HUES48 (cell line): ENCODE data around the gene PDE4D.

Source experiments
- H3K27ac ChIP-seq: one replicate; pipeline ENCODE4 v1.7.0; 2013; ENCODE audit warnings: low read depth, low read length, inconsistent platforms
- H3K27me3 ChIP-seq: 2 replicates; pipeline ENCODE4 v1.6.1; 2013; ENCODE audit warnings: mild to moderate bottlenecking, low read length; ENCODE audit not compliant: control insufficient read depth, insufficient read depth
- H3K36me3 ChIP-seq: 2 replicates; pipeline ENCODE4 v1.6.1; 2013; ENCODE audit warnings: low read length; ENCODE audit not compliant: control insufficient read depth, insufficient read depth
- H3K4me1 ChIP-seq: 2 replicates; pipeline ENCODE4 v1.6.1; 2013; ENCODE audit warnings: mild to moderate bottlenecking, low read length; ENCODE audit not compliant: control insufficient read depth, insufficient read depth
- H3K4me3 ChIP-seq: 2 replicates; pipeline ENCODE4 v1.5.1; 2013; ENCODE audit warnings: mild to moderate bottlenecking, low read depth, low read length
- H3K9ac ChIP-seq: 2 replicates; pipeline ENCODE4 v1.6.1; 2013; ENCODE audit warnings: mild to moderate bottlenecking, low read depth, low read length, moderate library complexity
- H3K9me3 ChIP-seq: 2 replicates; pipeline ENCODE4 v1.6.1; 2013; ENCODE audit warnings: low read length; ENCODE audit not compliant: control insufficient read depth, insufficient read depth

Gene PDE4D

DNA sequence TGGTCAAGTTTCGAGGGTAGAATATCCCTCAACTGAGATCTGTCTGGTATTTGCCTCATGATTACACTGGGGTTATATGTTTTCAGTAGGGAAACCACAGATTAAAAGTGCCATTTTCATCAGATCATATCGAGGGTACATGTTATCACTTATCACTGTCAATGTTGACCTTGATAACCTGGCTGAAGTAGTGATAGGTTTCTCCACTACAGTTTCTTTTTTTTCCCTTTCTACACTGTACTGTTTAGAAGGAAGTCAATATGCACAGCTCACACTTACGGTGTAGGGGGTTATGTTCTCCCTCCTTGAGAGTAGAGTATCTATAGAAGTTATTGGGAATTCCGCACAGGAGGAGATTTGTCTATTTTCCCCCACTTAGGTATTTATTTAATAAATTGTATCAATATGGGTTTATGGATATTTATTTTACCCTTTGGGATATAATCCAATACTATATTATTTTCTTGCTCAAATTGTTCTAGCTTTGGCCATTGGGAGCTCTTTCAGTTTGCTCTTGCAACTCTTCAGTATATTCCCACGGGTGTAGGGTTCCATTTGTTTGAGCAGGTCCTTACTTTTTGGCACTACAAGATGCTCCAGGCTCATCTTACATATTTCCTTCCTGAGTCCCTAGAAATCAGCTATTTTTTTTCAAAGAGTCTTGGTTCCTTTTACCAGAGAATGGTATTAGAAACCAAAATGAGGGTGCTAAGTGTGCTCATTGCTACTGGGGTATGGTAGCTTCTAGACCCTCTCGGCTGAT lies 866.2 kb downstream of the PDE4D start:
- Histone ChIP-seq H3K4me3 (no peak overlapping the region), H3K27ac (no peak overlapping the region), H3K9me3 (no peaks in the 10 kb centered on the region), H3K9ac (no peak overlapping the region), H3K36me3 (no peaks in the 10 kb centered on the region), H3K27me3 (no peaks in the 10 kb centered on the region), H3K4me1 (no peaks in the 10 kb centered on the region)

DNA sequence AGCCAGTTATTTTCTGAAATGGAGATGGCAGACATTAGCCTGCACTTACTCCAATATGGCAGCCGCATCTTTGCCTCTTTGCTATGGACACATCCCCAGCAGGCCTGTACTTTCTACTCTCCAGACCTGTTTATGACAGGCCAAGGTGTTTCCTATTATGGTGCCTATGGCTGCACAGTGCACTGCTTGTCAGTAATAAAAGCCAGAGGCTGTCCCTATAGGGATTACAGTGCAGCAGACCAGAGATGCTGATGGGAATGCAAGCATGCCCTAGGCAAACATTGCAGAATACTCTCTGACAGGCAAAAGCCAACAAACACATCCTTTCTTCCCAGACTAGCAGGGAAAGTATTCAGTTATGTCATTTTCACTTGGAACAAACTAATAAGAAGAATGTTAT lies 867.8 kb downstream of the PDE4D start:
- no peak overlapping the region for H3K9ac ChIP-seq
- no peak overlapping the region for H3K4me3 ChIP-seq
- no peaks in the 10 kb centered on the region for H3K36me3 ChIP-seq
- no peak overlapping the region for H3K27ac ChIP-seq
- no peaks in the 10 kb centered on the region for H3K27me3 ChIP-seq
- H3K4me1 ChIP-seq: peaks cover 8% of the 10 kb centered on the region
- no peaks in the 10 kb centered on the region for H3K9me3 ChIP-seq

- no peaks in the 10 kb centered on the region for H3K36me3 ChIP-seq
- no peaks in the 10 kb centered on the region for H3K27me3 ChIP-seq
- no peak overlapping the region for H3K27ac ChIP-seq
- no peaks in the 10 kb centered on the region for H3K9me3 ChIP-seq
- no peak overlapping the region for H3K4me3 ChIP-seq
- no peak overlapping the region for H3K9ac ChIP-seq
- peaks cover 9% of the 10 kb centered on the region for H3K4me1 ChIP-seq
Observed at GRCh38 chr5:59021837-59022514, 871.5 kb downstream of the PDE4D start.

DNA sequence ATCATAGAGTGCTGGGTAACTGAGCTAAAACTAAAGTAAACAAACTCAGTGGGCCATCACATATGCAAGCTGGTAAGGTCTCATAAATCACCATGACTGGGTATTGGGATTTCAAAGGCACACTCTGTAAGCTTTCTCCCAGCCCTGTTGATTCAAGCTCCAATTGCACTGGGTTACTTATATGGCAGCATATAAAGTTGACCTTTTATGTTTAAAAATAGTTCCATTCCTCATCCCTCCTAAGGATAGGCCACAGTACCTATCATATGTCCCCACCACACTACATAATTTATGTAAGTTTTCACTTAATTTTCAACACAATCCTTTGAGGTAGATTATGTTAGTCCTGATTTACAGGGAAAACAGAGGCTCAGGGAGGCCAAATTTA lies 872.2 kb downstream of the PDE4D start:
- H3K27me3 ChIP-seq: no peaks in the 10 kb centered on the region
- H3K9ac ChIP-seq: no peak overlapping the region
- no peaks in the 10 kb centered on the region for H3K9me3 ChIP-seq
- no peak overlapping the region for H3K4me3 ChIP-seq
- peaks cover 9% of the 10 kb centered on the region for H3K4me1 ChIP-seq
- H3K27ac ChIP-seq: peak overlapping the region; percentile 85
- H3K36me3 ChIP-seq: no peaks in the 10 kb centered on the region

DNA sequence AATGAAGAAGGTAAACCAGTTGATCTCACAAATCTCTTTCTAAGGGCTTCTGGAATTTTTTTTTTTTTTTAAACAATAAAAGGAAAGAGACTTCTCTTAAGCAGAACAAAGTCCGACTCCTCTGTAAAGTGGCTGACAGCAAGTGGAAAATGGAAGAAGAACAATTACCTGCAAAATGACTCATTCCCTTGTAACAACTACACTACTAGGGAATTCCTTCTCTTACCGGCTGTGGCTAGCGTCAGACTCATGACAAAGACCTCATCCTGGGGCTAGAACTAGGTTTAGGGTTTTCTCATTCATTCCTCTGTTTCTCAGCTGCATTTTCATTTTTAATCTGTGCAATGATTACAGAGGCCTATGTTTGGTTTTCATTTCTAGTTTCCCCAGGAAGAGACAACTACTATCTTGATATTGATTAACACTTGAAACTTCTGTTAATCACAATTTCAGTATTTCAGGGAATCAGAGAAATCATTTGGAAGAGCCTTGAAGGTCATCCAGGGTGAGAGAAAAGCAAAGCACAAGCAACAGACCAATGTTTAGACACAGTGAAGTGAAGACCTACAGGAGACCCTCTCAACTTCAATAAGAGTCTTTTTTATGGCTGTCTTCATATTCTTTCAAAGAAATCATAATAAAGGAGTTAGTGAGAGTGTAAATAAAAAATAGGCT lies 872.8 kb downstream of the PDE4D start:
- Histone ChIP-seq H3K27ac (peak overlapping the region; percentile 85), H3K4me1 (peaks cover 9% of the 10 kb centered on the region), H3K9ac (no peak overlapping the region), H3K4me3 (no peak overlapping the region), H3K36me3 (no peaks in the 10 kb centered on the region), H3K27me3 (no peaks in the 10 kb centered on the region), H3K9me3 (no peaks in the 10 kb centered on the region)

GRCh38 chr5:59019078-59019477 lies 874.4 kb downstream of the PDE4D start:
- Histone ChIP-seq H3K4me1 (peaks cover 9% of the 10 kb centered on the region), H3K36me3 (no peaks in the 10 kb centered on the region), H3K9me3 (no peaks in the 10 kb centered on the region), H3K9ac (no peak overlapping the region), H3K27me3 (no peaks in the 10 kb centered on the region), H3K4me3 (no peak overlapping the region), H3K27ac (no peak overlapping the region)

GRCh38 chr5:59016925-59017324 lies 876.6 kb downstream of the PDE4D start:
- peaks cover 9% of the 10 kb centered on the region for H3K4me1 ChIP-seq
- no peaks in the 10 kb centered on the region for H3K36me3 ChIP-seq
- no peaks in the 10 kb centered on the region for H3K27me3 ChIP-seq
- no peak overlapping the region for H3K27ac ChIP-seq
- H3K4me3 ChIP-seq: no peak overlapping the region
- H3K9ac ChIP-seq: no peak overlapping the region
- H3K9me3 ChIP-seq: no peaks in the 10 kb centered on the region

- Histone ChIP-seq H3K36me3 (no peaks in the 10 kb centered on the region), H3K27me3 (no peaks in the 10 kb centered on the region), H3K4me1 (peaks cover 11% of the 10 kb centered on the region), H3K27ac (no peak overlapping the region), H3K4me3 (no peak overlapping the region), H3K9ac (no peak overlapping the region), H3K9me3 (no peaks in the 10 kb centered on the region)
Observed at GRCh38 chr5:59008816-59009473, 884.6 kb downstream of the PDE4D start.

- no peak overlapping the region for H3K4me3 ChIP-seq
Observed at GRCh38 chr5:59007460-59008063, 886.0 kb downstream of the PDE4D start.

DNA sequence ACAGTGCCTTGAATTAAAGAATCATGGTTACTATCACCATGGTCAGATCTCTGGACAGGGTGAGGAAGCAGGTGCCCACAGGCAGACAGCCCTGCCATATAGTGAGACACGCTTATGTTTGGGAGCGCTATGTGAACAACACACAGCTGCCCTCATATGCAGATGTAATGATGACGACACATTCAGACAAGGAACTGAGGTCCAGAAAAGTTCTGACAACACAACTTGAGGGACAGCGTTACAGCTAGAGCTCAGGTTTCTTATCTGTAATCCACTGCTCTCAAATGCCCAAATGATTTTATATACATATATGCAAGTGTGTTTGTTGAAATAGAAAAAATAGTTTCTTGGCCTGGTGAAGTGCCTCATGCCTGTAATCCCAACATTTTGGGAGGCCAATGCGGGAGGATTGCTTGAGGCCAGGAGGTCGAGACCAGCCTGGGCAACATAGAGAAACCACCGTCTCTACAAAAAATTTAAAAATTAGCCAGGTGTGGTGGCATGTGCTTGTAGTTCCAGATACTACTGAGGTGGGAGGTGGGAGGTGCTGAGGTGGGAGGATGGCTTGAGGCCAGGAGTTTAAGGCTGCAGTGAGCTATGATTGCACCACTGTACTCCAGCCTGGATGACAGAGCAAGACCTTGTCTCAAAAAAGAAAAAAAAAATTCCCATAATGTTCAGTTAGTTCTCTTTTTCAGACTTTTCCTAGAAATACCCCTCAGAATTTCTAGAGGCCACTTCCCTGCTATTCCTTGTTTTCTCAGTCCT lies 887.4 kb downstream of the PDE4D start:
- H3K4me3 ChIP-seq: no peak overlapping the region
- no peak overlapping the region for H3K27ac ChIP-seq
- no peaks in the 10 kb centered on the region for H3K36me3 ChIP-seq
- H3K9ac ChIP-seq: no peak overlapping the region
- peaks cover 36% of the 10 kb centered on the region for H3K4me1 ChIP-seq
- no peaks in the 10 kb centered on the region for H3K27me3 ChIP-seq
- H3K9me3 ChIP-seq: no peaks in the 10 kb centered on the region

More at GRCh38 chr5:59007460-59008063, 886.0 kb downstream of the PDE4D start:
- no peak overlapping the region for H3K9ac ChIP-seq
- no peaks in the 10 kb centered on the region for H3K27me3 ChIP-seq
- no peaks in the 10 kb centered on the region for H3K9me3 ChIP-seq
- H3K36me3 ChIP-seq: no peaks in the 10 kb centered on the region
- H3K4me1 ChIP-seq: peaks cover 24% of the 10 kb centered on the region
- H3K27ac ChIP-seq: no peak overlapping the region
